OCI-LY1 (cell line): ENCODE data around the gene RELA.

Experiments
- H2AFZ ChIP-seq: fragments of 200-600 bp; sonication (generic), shearing (Covaris generic); 2 replicates; pipeline ENCODE4 v1.6.0; 2014; ENCODE audit warnings: antibody characterized with exemption, mild to moderate bottlenecking, low read length
- H3F3A ChIP-seq: fragments of 200-600 bp; sonication (generic), shearing (Covaris generic); 2 replicates; pipeline ENCODE4 v1.6.0; 2014; ENCODE audit warnings: mild to moderate bottlenecking, antibody characterized with exemption, low read length, moderate library complexity; ENCODE audit not compliant: insufficient read depth
- H3K27ac ChIP-seq: fragments of 200-600 bp; sonication (generic); 2 replicates; pipeline ENCODE4 v1.5.1; 2014; ENCODE audit warnings: low read length, mixed run types, mild to moderate bottlenecking, low read depth; ENCODE audit not compliant: poor library complexity, severe bottlenecking
- H3K27me3 ChIP-seq: fragments of 200-600 bp; sonication (generic); 2 replicates; pipeline ENCODE4 v1.6.0; 2014; ENCODE audit warnings: antibody characterized with exemption, mild to moderate bottlenecking, low read length, moderate library complexity; ENCODE audit not compliant: insufficient read depth
- H3K36me3 ChIP-seq: fragments of 200-600 bp; sonication (generic); 2 replicates; pipeline ENCODE4 v1.6.1; 2014; ENCODE audit warnings: mild to moderate bottlenecking, antibody characterized with exemption, low read length, moderate library complexity, mixed read lengths; ENCODE audit not compliant: insufficient read depth
- H3K4me1 ChIP-seq: fragments of 200-600 bp; sonication (generic); 2 replicates; pipeline ENCODE4 v1.5.1; 2014; ENCODE audit warnings: mild to moderate bottlenecking, low read length, moderate library complexity; ENCODE audit not compliant: insufficient read depth, severe bottlenecking
- H3K4me2 ChIP-seq: fragments of 200-600 bp; sonication (generic), shearing (Covaris generic); 2 replicates; pipeline ENCODE4 v1.6.1; 2014; ENCODE audit warnings: low read length
- H3K4me3 ChIP-seq: fragments of 200-600 bp; sonication (generic); 2 replicates; pipeline ENCODE4 v1.5.1; 2014; ENCODE audit warnings: low read length, low read depth, mild to moderate bottlenecking, mixed read lengths; ENCODE audit not compliant: poor library complexity, severe bottlenecking
- H3K79me2 ChIP-seq: fragments of 200-600 bp; shearing (Covaris generic); 2 replicates; pipeline ENCODE4 v1.6.1; 2016; ENCODE audit warnings: mixed run types, low read length, mixed read lengths; ENCODE audit not compliant: insufficient read depth
- H3K9ac ChIP-seq: fragments of 200-600 bp; sonication (generic), shearing (Covaris generic); 2 replicates; pipeline ENCODE4 v1.6.1; 2014; ENCODE audit warnings: mild to moderate bottlenecking, low read length, mixed read lengths
- H3K9me2 ChIP-seq: fragments of 200-600 bp; sonication (generic), shearing (Covaris generic); 2 replicates; pipeline ENCODE4 v1.6.1; 2014; ENCODE audit warnings: low read depth, mild to moderate bottlenecking, low read length, mixed read lengths
- H3K9me3 ChIP-seq: fragments of 200-600 bp; shearing (Covaris generic); 2 replicates; pipeline ENCODE4 v1.6.1; 2014; ENCODE audit warnings: low read length, mixed read lengths
- H4K20me1 ChIP-seq: fragments of 200-600 bp; sonication (generic), shearing (Covaris generic); 2 replicates; pipeline ENCODE4 v1.6.0; 2016; ENCODE audit warnings: mild to moderate bottlenecking, low read length; ENCODE audit not compliant: insufficient read depth
- EZH2 ChIP-seq: fragments of 200-600 bp; sonication (generic), shearing (Covaris generic); IDR thresholded peaks from 2 replicates; pipeline ENCODE4 v1.8.0; 2017; ENCODE audit warnings: borderline replicate concordance, mixed run types, mild to moderate bottlenecking, antibody characterized with exemption, low read length, moderate library complexity, mixed read lengths
- TF ChIP-seq, protein P1 (sequence below): fragments of 200-600 bp; sonication (generic), shearing (Covaris generic); IDR thresholded peaks from 2 replicates; pipeline ENCODE4 v1.5.1; 2017; ENCODE audit warnings: mild to moderate bottlenecking, antibody characterized with exemption, low read length, moderate library complexity, mixed read lengths

RELA gene

GRCh38 chr11:65680192-65680743 lies 17.6 kb upstream of the RELA start:
- no peaks in the 10 kb centered on the region for H3K4me1 ChIP-seq
- H3K9ac ChIP-seq, result no peak overlapping the region
- no peak overlapping the region for H3K4me3 ChIP-seq
- no peak for TF ChIP-seq EZH2
- TF ChIP-seq, protein P1, sequence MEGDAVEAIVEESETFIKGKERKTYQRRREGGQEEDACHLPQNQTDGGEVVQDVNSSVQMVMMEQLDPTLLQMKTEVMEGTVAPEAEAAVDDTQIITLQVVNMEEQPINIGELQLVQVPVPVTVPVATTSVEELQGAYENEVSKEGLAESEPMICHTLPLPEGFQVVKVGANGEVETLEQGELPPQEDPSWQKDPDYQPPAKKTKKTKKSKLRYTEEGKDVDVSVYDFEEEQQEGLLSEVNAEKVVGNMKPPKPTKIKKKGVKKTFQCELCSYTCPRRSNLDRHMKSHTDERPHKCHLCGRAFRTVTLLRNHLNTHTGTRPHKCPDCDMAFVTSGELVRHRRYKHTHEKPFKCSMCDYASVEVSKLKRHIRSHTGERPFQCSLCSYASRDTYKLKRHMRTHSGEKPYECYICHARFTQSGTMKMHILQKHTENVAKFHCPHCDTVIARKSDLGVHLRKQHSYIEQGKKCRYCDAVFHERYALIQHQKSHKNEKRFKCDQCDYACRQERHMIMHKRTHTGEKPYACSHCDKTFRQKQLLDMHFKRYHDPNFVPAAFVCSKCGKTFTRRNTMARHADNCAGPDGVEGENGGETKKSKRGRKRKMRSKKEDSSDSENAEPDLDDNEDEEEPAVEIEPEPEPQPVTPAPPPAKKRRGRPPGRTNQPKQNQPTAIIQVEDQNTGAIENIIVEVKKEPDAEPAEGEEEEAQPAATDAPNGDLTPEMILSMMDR, result no peak
- no peak overlapping the region for H3K4me2 ChIP-seq
- H3K27ac ChIP-seq, result no peak overlapping the region
- H3K9me2 ChIP-seq, result no peaks in the 10 kb centered on the region
- H3K36me3 ChIP-seq, result no peaks in the 10 kb centered on the region
- no peak overlapping the region for H2AFZ ChIP-seq
- no peaks in the 10 kb centered on the region for H3K9me3 ChIP-seq
- no peaks in the 10 kb centered on the region for H3K27me3 ChIP-seq
- no peaks in the 10 kb centered on the region for H3K79me2 ChIP-seq
- no peaks in the 10 kb centered on the region for H3F3A ChIP-seq
- H4K20me1 ChIP-seq, result no peaks in the 10 kb centered on the region

DNA sequence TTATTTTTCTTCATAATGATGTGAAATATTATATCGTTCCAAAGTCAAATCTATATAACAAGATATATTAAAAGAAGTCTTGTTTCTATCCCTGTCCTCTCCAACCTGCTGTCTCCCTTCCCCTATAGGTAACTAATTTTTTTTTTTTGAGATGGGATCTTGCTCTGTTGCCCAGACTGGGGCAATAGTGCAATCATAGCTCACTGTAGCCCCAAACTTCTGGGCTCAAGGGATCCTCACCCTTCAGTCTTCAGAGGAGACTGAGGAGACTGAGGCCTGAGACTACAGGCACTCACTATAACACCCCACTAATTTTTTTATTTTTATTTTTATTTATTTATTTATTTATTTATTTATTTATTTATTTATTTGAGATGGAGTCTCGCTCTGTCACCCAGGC lies 10.3 kb upstream of the RELA start:
- Histone ChIP-seq H3K36me3 (no peaks in the 10 kb centered on the region), H3K4me3 (no peak overlapping the region), H3K9ac (no peak overlapping the region), H3F3A (no peaks in the 10 kb centered on the region), H3K79me2 (no peaks in the 10 kb centered on the region), H4K20me1 (no peaks in the 10 kb centered on the region), H3K4me2 (no peak overlapping the region), H3K4me1 (no peaks in the 10 kb centered on the region), H3K27me3 (no peaks in the 10 kb centered on the region), H2AFZ (no peak overlapping the region), H3K9me3 (no peaks in the 10 kb centered on the region), H3K9me2 (no peaks in the 10 kb centered on the region), H3K27ac (no peak overlapping the region)
- no peak for TF ChIP-seq EZH2
- TF ChIP-seq, protein P1, result no peak

GRCh38 chr11:65672180-65672860 lies 9.6 kb upstream of the RELA start:
- H3K27me3 ChIP-seq, result no peaks in the 10 kb centered on the region
- H3K9me3 ChIP-seq, result no peaks in the 10 kb centered on the region
- TF ChIP-seq, protein P1, result no peak
- TF ChIP-seq EZH2, result no peak
- H3F3A ChIP-seq, result no peaks in the 10 kb centered on the region
- no peaks in the 10 kb centered on the region for H3K9me2 ChIP-seq
- no peaks in the 10 kb centered on the region for H3K4me1 ChIP-seq
- H3K27ac ChIP-seq, result no peak overlapping the region
- no peaks in the 10 kb centered on the region for H3K36me3 ChIP-seq
- no peak overlapping the region for H3K4me3 ChIP-seq
- no peaks in the 10 kb centered on the region for H4K20me1 ChIP-seq
- no peak overlapping the region for H3K9ac ChIP-seq
- no peaks in the 10 kb centered on the region for H3K79me2 ChIP-seq
- H3K4me2 ChIP-seq, result no peak overlapping the region
- H2AFZ ChIP-seq, result no peak overlapping the region
